Testis (tissue), 3 donors: Measurements from ENCODE around the gene ZNF839. TPM values are rescaled to one million over a fixed set of nuclear protein-coding genes. Genes with fewer than 3 reads are reported as not detected.
A peak's percentile ranks its signal among the peaks of the same experiment; 100 is the strongest.

Experiments
- DNase-seq: peaks from one replicate; pipeline ENCODE4 v3.0.0-alpha.2; 2019
- H3K27ac ChIP-seq, 2 donors: fragments of 200-600 bp; sonication (generic); one replicate each; pipeline ENCODE4 v1.5.1; 2019
- H3K27me3 ChIP-seq: fragments of 200-600 bp; sonication (generic); one replicate; pipeline ENCODE4 v1.5.1; 2019
- H3K36me3 ChIP-seq: fragments of 200-600 bp; sonication (generic); one replicate; pipeline ENCODE4 v1.5.1; 2017; ENCODE audit warnings: low read depth; ENCODE audit errors: missing control alignments
- H3K4me1 ChIP-seq: fragments of 200-600 bp; sonication (generic); one replicate; pipeline ENCODE4 v1.5.1; 2019
- H3K4me3 ChIP-seq, 2 donors: fragments of 200-600 bp; sonication (generic); one replicate each; pipeline ENCODE4 v1.5.1; 2017 to 2019
- H3K9me3 ChIP-seq: fragments of 200-600 bp; sonication (generic); one replicate; pipeline ENCODE4 v1.5.1; 2017
- POLR2A ChIP-seq: fragments of 450-650 bp; IDR thresholded peaks from one replicate; pipeline ENCODE4 v1.6.1; 2017; ENCODE audit warnings: antibody characterized with exemption, mild to moderate bottlenecking, moderate library complexity
- WGBS, 2 donors: methylation state at CpG; one replicate each; pipeline ENCODE4 v1.1.5; 2018; 5-methylcytosine and 5-hydroxymethylcytosine counted together
- intact Hi-C: fragments of 100-400 bp; cut with DNase I; formaldehyde crosslinking; loops from one replicate; pipeline ENCODE4 v1.15.1; 2023; ENCODE audit warnings: low total_unique reads
- polyA plus RNA-seq: library from polyadenylated mRNA; stranded (reverse); fragments of 350-450 nt; fragmentation: Illumina TruSeq; extraction: RNeasy Lipid Tissue Mini Kit (QIAGEN cat#74804); gene quantifications from one replicate; pipeline ENCODE4 v1.2.3, GENCODE V29; 2014; ENCODE audit warnings: low read depth, low replicate concordance; ENCODE audit not compliant: insufficient read depth
- total RNA-seq, 2 donors: library from RNA; depleted of rRNA; stranded (reverse); fragments of >200 nt; gene quantifications; one replicate each; pipeline ENCODE4 v1.2.3, GENCODE V29; 2016
- TF ChIP-seq, protein P1 (sequence below), 3 experiments: fragments of 450-650 bp in 2 of 3; fragments of 200-600 bp in 1 of 3; sonication (generic) in 1 of 3; IDR thresholded peaks; one replicate each; pipeline ENCODE4 v1.5.1; 2016 to 2019; ENCODE audit warnings: antibody characterized with exemption in 3 of 3, mild to moderate bottlenecking in 2 of 3, moderate library complexity in 1 of 3

Gene ZNF839
- total and polyA plus RNA-seq, 3 donors from 2014 or later, result 41.4 to 59.0 (median 55.4) TPM

GRCh38 chr14:102378830-102379229, 59.3 kb downstream of the ZNF839 start:
- intact Hi-C loops, result no loop called here
- H3K27ac ChIP-seq, result no peak overlapping the region
- no peak overlapping the region for H3K4me3 ChIP-seq
- no peaks in the 10 kb centered on the region for H3K27me3 ChIP-seq
- 95 to 97% methylated on average over 9 of the region's 9 CpGs for WGBS, 2 donors
- DNase-seq, result no peak
- TF ChIP-seq, protein P1, sequence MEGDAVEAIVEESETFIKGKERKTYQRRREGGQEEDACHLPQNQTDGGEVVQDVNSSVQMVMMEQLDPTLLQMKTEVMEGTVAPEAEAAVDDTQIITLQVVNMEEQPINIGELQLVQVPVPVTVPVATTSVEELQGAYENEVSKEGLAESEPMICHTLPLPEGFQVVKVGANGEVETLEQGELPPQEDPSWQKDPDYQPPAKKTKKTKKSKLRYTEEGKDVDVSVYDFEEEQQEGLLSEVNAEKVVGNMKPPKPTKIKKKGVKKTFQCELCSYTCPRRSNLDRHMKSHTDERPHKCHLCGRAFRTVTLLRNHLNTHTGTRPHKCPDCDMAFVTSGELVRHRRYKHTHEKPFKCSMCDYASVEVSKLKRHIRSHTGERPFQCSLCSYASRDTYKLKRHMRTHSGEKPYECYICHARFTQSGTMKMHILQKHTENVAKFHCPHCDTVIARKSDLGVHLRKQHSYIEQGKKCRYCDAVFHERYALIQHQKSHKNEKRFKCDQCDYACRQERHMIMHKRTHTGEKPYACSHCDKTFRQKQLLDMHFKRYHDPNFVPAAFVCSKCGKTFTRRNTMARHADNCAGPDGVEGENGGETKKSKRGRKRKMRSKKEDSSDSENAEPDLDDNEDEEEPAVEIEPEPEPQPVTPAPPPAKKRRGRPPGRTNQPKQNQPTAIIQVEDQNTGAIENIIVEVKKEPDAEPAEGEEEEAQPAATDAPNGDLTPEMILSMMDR (IDR thresholded peaks at IDR 0.05), result no peak
- no peak for TF ChIP-seq POLR2A
- no peaks in the 10 kb centered on the region for H3K9me3 ChIP-seq
- no peaks in the 10 kb centered on the region for H3K36me3 ChIP-seq
- no peaks in the 10 kb centered on the region for H3K4me1 ChIP-seq

GRCh38 chr14:102387086-102387485, 67.5 kb downstream of the ZNF839 start:
- intact Hi-C loops, result no loop called here
- Histone ChIP-seq H3K36me3 (no peaks in the 10 kb centered on the region), H3K27ac (no peak overlapping the region), H3K27me3 (no peaks in the 10 kb centered on the region), H3K9me3 (no peaks in the 10 kb centered on the region), H3K4me3 (no peak overlapping the region), H3K4me1 (peaks cover 5% of the 10 kb centered on the region)
- DNase-seq, result no peak
- TF ChIP-seq POLR2A, result no peak
- TF ChIP-seq, protein P1 (IDR thresholded peaks at IDR 0.05), result no peak

- no peak for DNase-seq
- intact Hi-C loops, result no loop called here
- H3K4me1 ChIP-seq, result peaks cover 5% of the 10 kb centered on the region
- no peaks in the 10 kb centered on the region for H3K36me3 ChIP-seq
- WGBS, 2 donors, result 87 to 94% methylated on average over 2 of the region's 2 CpGs
- TF ChIP-seq, protein P1 (IDR thresholded peaks at IDR 0.05), result no peak
- no peak for TF ChIP-seq POLR2A
- H3K9me3 ChIP-seq, result no peaks in the 10 kb centered on the region
- no peak overlapping the region for H3K4me3 ChIP-seq
- peak overlapping the region in 1 of 2 donors; percentile 74 for H3K27ac ChIP-seq
- H3K27me3 ChIP-seq, result no peaks in the 10 kb centered on the region
These were observed 69.7 kb downstream of the ZNF839 start for GRCh38 chr14:102389246-102389645.

DNA sequence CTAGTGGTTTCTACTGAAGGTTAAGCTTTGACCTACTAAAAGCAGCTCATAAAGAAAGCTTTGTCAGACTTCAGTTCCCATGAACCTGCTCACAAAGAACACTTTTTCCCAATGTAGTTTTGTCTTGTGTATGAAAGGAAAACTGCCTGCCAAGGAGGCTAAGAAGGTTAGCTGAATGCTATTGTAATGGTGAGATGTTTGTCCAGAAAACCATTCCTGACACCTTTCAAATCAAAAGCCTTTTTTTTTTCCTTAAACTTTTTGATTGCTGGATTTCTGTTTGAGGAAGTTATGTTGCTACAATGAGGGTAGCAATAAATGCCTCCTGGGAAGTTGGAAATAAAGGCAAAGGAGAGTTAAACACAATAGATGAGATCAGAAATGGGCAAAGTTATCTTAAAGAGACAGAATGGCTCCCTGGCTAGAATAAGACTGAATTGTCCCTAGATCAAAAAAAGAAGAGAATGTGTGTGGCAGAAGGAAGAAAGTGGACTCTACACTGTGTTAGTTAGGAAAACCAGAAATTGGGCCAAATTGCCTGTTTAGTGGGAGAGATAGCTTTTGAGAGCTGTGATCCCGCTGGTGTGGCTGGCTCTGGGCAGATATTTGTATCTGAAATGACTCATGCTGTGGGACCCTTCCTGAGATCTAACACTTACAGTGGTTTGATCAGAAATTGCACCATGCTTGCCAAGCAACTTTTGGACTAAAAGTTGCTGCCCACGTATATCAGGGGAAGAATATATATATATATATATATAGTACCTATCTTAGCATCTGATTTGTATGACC, 70.7 kb downstream of the ZNF839 start:
- H3K4me3 ChIP-seq, result no peak overlapping the region
- H3K36me3 ChIP-seq, result no peaks in the 10 kb centered on the region
- TF ChIP-seq, protein P1 (IDR thresholded peaks at IDR 0.05), result no peak
- TF ChIP-seq POLR2A, result no peak
- peak overlapping the region; percentile 21 to 74 for H3K27ac ChIP-seq
- intact Hi-C loops, result no loop called here
- no peak for DNase-seq
- WGBS, 2 donors, result 57 to 73% methylated on average over 2 of the region's 2 CpGs
- H3K9me3 ChIP-seq, result no peaks in the 10 kb centered on the region
- H3K4me1 ChIP-seq, result peaks cover 5% of the 10 kb centered on the region
- no peaks in the 10 kb centered on the region for H3K27me3 ChIP-seq

Other genes starting within 250 kb of the ZNF839 start
- gene HSP90AA1, start 232.7 kb upstream of the ZNF839 start, total RNA-seq, result 100 to 1,000 TPM; 519 to 638 TPM
- gene HSP90AA1, start 232.7 kb upstream of the ZNF839 start, polyA plus RNA-seq, result 385 TPM
- gene WDR20, start 179.8 kb upstream of the ZNF839 start, total RNA-seq, result 10 to 100 TPM; 46.5 to 56.4 TPM
- gene WDR20, start 179.8 kb upstream of the ZNF839 start, polyA plus RNA-seq, result 69.2 TPM
- 100 to 1,000 TPM; 157 to 188 TPM for gene MOK, start 14.6 kb upstream of the ZNF839 start, total RNA-seq
- gene MOK, start 14.6 kb upstream of the ZNF839 start, polyA plus RNA-seq, result 171 TPM
- gene CINP, start 43.1 kb downstream of the ZNF839 start, total RNA-seq, result 10 to 100 TPM; 55.1 to 70.1 TPM
- 80.6 TPM for gene CINP, start 43.1 kb downstream of the ZNF839 start, polyA plus RNA-seq
- 10 to 100 TPM; 43.4 to 65.9 TPM for gene TECPR2, start 43.2 kb downstream of the ZNF839 start, total RNA-seq
- 43.6 TPM for gene TECPR2, start 43.2 kb downstream of the ZNF839 start, polyA plus RNA-seq
- 100 to 1,000 TPM in 1 of 2 donors, 10 to 100 TPM in 1; 88.7 to 153 TPM for gene ANKRD9, start 190.0 kb downstream of the ZNF839 start, total RNA-seq
- 21.0 TPM for gene ANKRD9, start 190.0 kb downstream of the ZNF839 start, polyA plus RNA-seq